GM23338 (cell line): ENCODE measurements around the gene GRIK2. TPM values are rescaled to one million over a fixed set of nuclear protein-coding genes. Genes with fewer than 3 reads are reported as not detected.

Experiments used
- ATAC-seq: fragments of 200-7000 bp; cut with Tn5 transposase; 3 replicates; pipeline ENCODE4 v1.9.1; 2020
- DNase-seq: peaks from one replicate; pipeline ENCODE4 v3.0.0-alpha.2; 2015; ENCODE audit warnings: low spot score
- H2AFZ ChIP-seq: fragments of 200-600 bp; sonication (generic); 2 replicates; pipeline ENCODE4 v1.8.0; 2016; ENCODE audit warnings: antibody characterized with exemption, mild to moderate bottlenecking, moderate library complexity
- H3F3A ChIP-seq: fragments of 200-600 bp; sonication (generic); replicated peaks from 2 replicates; pipeline ENCODE4 v1.8.0; 2017; ENCODE audit warnings: antibody characterized with exemption, mixed run types, low read depth
- H3K27ac ChIP-seq: fragments of 200-600 bp; sonication (generic); 2 replicates; pipeline ENCODE4 v1.6.1; 2016; ENCODE audit warnings: low read depth
- H3K27me3 ChIP-seq: fragments of 200-600 bp; sonication (generic); 2 replicates; pipeline ENCODE4 v1.8.0; 2016; ENCODE audit warnings: mild to moderate bottlenecking, mixed run types, moderate library complexity; ENCODE audit not compliant: insufficient read depth
- H3K36me3 ChIP-seq: fragments of 200-600 bp; sonication (generic); 2 replicates; pipeline ENCODE4 v1.8.0; 2016; ENCODE audit warnings: mild to moderate bottlenecking; ENCODE audit not compliant: insufficient read depth
- H3K4me1 ChIP-seq: fragments of 200-600 bp; sonication (generic); 2 replicates; pipeline ENCODE4 v1.8.0; 2016; ENCODE audit warnings: mild to moderate bottlenecking, moderate library complexity; ENCODE audit not compliant: insufficient read depth
- H3K4me2 ChIP-seq: fragments of 200-600 bp; sonication (generic); 2 replicates; pipeline ENCODE4 v1.7.1; 2017; ENCODE audit warnings: mixed run types
- H3K4me3 ChIP-seq: fragments of 200-600 bp; sonication (generic); 2 replicates; pipeline ENCODE4 v1.6.1; 2016; ENCODE audit warnings: mixed run types
- H3K79me2 ChIP-seq: fragments of 200-600 bp; sonication (generic); replicated peaks from 2 replicates; pipeline ENCODE4 v1.8.0; 2017; ENCODE audit warnings: mild to moderate bottlenecking; ENCODE audit not compliant: insufficient read depth
- H3K9me2 ChIP-seq: fragments of 200-600 bp; sonication (generic); 2 replicates; pipeline ENCODE4 v1.8.0; 2017; ENCODE audit not compliant: insufficient read depth
- H4K20me1 ChIP-seq: fragments of 200-600 bp; sonication (generic); replicated peaks from 2 replicates; pipeline ENCODE4 v1.8.0; 2017; ENCODE audit warnings: mild to moderate bottlenecking; ENCODE audit not compliant: insufficient read depth
- H3K27ac Mint-ChIP-seq: 2 replicates; pipeline ENCODE4 v1.8.0; 2020; ENCODE audit warnings: inconsistent platforms, mild to moderate bottlenecking, moderate library complexity, mixed read lengths
- H3K27me3 Mint-ChIP-seq: 3 replicates; pipeline ENCODE4 v1.8.0; 2022; ENCODE audit warnings: low read depth, mild to moderate bottlenecking, moderate library complexity, mixed read lengths, inconsistent platforms; ENCODE audit not compliant: insufficient read depth, poor library complexity
- H3K36me3 Mint-ChIP-seq: 3 replicates; pipeline ENCODE4 v1.8.0; 2021; ENCODE audit warnings: low read depth, mild to moderate bottlenecking, inconsistent platforms, moderate library complexity, mixed read lengths
- H3K4me1 Mint-ChIP-seq: 3 replicates; pipeline ENCODE4 v1.8.0; 2020; ENCODE audit warnings: mild to moderate bottlenecking, inconsistent platforms, mixed read lengths
- H3K4me3 Mint-ChIP-seq: 3 replicates; pipeline ENCODE4 v1.8.0; 2021; ENCODE audit warnings: moderate library complexity, mild to moderate bottlenecking, inconsistent platforms, mixed read lengths
- H3K9me3 Mint-ChIP-seq: 3 replicates; pipeline ENCODE4 v1.8.0; 2020; ENCODE audit warnings: moderate library complexity, mild to moderate bottlenecking, inconsistent platforms, mixed read lengths
- CTCF ChIP-seq, 2 experiments: fragments of 200-600 bp in 1 of 2; sonication (generic) in 1 of 2; conservative IDR thresholded peaks; 2 replicates each; pipeline versions ENCODE4 v1.5.1 to v1.6.1; 2016 to 2017; ENCODE audit warnings: antibody characterized with exemption in 2 of 2, low read depth in 2 of 2, mild to moderate bottlenecking in 2 of 2, moderate library complexity in 1 of 2
- ETS1 ChIP-seq: IDR thresholded peaks from 2 replicates; pipeline ENCODE4 v1.6.1; 2016; ENCODE audit warnings: antibody characterized with exemption
- EZH2phosphoT487 ChIP-seq: fragments of 200-600 bp; sonication (generic); IDR thresholded peaks from one replicate; pipeline ENCODE4 v1.8.1; 2018; ENCODE audit warnings: antibody characterized with exemption; ENCODE audit not compliant: unreplicated experiment
- REST ChIP-seq: IDR thresholded peaks from one replicate; pipeline ENCODE4 v1.6.1; 2018; ENCODE audit warnings: antibody characterized with exemption; ENCODE audit not compliant: unreplicated experiment
- STAT1 ChIP-seq: IDR thresholded peaks from one replicate; pipeline ENCODE4 v1.6.1; 2016; ENCODE audit warnings: antibody characterized with exemption; ENCODE audit not compliant: unreplicated experiment
- ZNF331 ChIP-seq: fragments of 250-450 bp; sonication (Bioruptor Pico); IDR thresholded peaks from 2 replicates; pipeline ENCODE4 v1.5.0; 2020; ENCODE audit warnings: low read depth, mild to moderate bottlenecking, moderate library complexity
- ZNF462 ChIP-seq: fragments of 250-450 bp; sonication (Bioruptor Pico); IDR thresholded peaks from 2 replicates; pipeline ENCODE4 v1.5.0; 2020; ENCODE audit warnings: mild to moderate bottlenecking, moderate library complexity
- polyA plus RNA-seq: library from polyadenylated mRNA; unstranded; fragments of >200 nt; fragmentation: Nextera tagmentation; extraction: Ambion mirVana; gene quantifications from 2 replicates; pipeline ENCODE4 v1.2.1, GENCODE V29; 2016
- total RNA-seq: library from RNA; depleted of rRNA; stranded (reverse); fragments of >200 nt; shearing (Covaris generic); gene quantifications from 2 replicates; pipeline ENCODE4 v1.2.3, GENCODE V29; 2014

The GRIK2 gene
- total and polyA plus RNA-seq, 2 experiments from 2014 or later: 0.73 to 3.0 TPM

- Histone ChIP-seq H3F3A (no peaks in the 10 kb centered on the region), H3K4me3 (no peak overlapping the region), H3K36me3 (no peaks in the 10 kb centered on the region), H3K27me3 (no peaks in the 10 kb centered on the region), H3K4me2 (no peak overlapping the region), H3K27ac (no peak overlapping the region), H2AFZ (no peak overlapping the region), H3K9me2 (0 out of 2 replicates have a peak, but pooled peaks cover 4% of the 10 kb centered on the region), H3K79me2 (no peaks in the 10 kb centered on the region), H3K4me1 (peaks cover 18% of the 10 kb centered on the region), H4K20me1 (no peaks in the 10 kb centered on the region)
- TF ChIP-seq ZNF331 (CRISPR knock-in tag) (no peak), EZH2phosphoT487 (no peak), CTCF (conservative IDR thresholded peaks at IDR 0.05; ENCODE audit: low read depth in 2 of 2) (no peak), ZNF462 (no peak), ETS1 (no peak), STAT1 (no peak), REST (no peak)
- Mint-ChIP-seq H3K27me3 (peaks cover 3% of the 10 kb centered on the region), H3K9me3 (peaks cover 36% of the 10 kb centered on the region), H3K27ac (no peak overlapping the region), H3K4me1 (peaks cover 22% of the 10 kb centered on the region), H3K4me3 (no peak overlapping the region), H3K36me3 (peaks cover 45% of the 10 kb centered on the region)
- no peak for DNase-seq
- no peak for ATAC-seq
Measured at GRCh38 chr6:101733899-101734298, 340.4 kb downstream of the GRIK2 start.
